GM12865 (cell line): Measurements from ENCODE around the gene BTBD9.

ENCODE experiments used
- DNase-seq: peaks from one replicate; pipeline ENCODE4 v3.0.0; 2010; ENCODE audit warnings: low read depth
- H3K4me3 ChIP-seq: 2 replicates; pipeline ENCODE4 v1.5.1; 2011; ENCODE audit warnings: mild to moderate bottlenecking, low read depth, low read length, control low read depth
- TF ChIP-seq, protein P1 (sequence below): IDR thresholded peaks from 2 replicates; pipeline ENCODE4 v1.5.1; 2011; ENCODE audit warnings: low read length, control low read depth, low read depth, inconsistent platforms; ENCODE audit not compliant: insufficient read depth; ENCODE audit errors: missing control alignments

The BTBD9 gene

DNA sequence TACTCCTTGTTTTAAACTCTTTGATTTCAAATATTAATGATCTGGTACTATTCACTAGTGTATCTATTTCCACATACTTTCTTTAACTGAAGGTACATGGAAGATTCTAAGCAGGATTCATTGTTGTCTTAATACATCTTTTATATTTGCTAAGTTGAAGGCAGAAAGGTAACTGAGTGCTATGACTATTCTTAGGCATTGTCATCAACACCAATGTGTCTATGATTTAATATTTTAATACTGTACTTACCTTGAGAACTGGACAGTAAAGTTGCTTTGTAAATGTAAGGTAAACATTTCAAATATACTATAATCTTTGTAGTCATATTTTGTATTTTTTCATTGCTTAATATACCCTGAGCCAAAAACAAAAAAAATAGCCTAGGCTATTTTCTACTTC lies 8.9 kb upstream of the BTBD9 start:
- TF ChIP-seq, protein P1, sequence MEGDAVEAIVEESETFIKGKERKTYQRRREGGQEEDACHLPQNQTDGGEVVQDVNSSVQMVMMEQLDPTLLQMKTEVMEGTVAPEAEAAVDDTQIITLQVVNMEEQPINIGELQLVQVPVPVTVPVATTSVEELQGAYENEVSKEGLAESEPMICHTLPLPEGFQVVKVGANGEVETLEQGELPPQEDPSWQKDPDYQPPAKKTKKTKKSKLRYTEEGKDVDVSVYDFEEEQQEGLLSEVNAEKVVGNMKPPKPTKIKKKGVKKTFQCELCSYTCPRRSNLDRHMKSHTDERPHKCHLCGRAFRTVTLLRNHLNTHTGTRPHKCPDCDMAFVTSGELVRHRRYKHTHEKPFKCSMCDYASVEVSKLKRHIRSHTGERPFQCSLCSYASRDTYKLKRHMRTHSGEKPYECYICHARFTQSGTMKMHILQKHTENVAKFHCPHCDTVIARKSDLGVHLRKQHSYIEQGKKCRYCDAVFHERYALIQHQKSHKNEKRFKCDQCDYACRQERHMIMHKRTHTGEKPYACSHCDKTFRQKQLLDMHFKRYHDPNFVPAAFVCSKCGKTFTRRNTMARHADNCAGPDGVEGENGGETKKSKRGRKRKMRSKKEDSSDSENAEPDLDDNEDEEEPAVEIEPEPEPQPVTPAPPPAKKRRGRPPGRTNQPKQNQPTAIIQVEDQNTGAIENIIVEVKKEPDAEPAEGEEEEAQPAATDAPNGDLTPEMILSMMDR: no peak
- no peak for DNase-seq
- no peak overlapping the region for H3K4me3 ChIP-seq

GRCh38 chr6:38646166-38646878 lies 6.6 kb upstream of the BTBD9 start:
- H3K4me3 ChIP-seq: no peak overlapping the region
- TF ChIP-seq, protein P1: no peak
- DNase-seq: no peak

GRCh38 chr6:38644951-38645350 lies 5.2 kb upstream of the BTBD9 start:
- H3K4me3 ChIP-seq: no peak overlapping the region
- TF ChIP-seq, protein P1: no peak
- DNase-seq: no peak

- TF ChIP-seq, protein P1: no peak
- peak; percentile 2 for DNase-seq
- H3K4me3 ChIP-seq: peak overlapping the region; percentile 99
These were observed 634 bp upstream of the BTBD9 start for GRCh38 chr6:38640216-38640909.

DNA sequence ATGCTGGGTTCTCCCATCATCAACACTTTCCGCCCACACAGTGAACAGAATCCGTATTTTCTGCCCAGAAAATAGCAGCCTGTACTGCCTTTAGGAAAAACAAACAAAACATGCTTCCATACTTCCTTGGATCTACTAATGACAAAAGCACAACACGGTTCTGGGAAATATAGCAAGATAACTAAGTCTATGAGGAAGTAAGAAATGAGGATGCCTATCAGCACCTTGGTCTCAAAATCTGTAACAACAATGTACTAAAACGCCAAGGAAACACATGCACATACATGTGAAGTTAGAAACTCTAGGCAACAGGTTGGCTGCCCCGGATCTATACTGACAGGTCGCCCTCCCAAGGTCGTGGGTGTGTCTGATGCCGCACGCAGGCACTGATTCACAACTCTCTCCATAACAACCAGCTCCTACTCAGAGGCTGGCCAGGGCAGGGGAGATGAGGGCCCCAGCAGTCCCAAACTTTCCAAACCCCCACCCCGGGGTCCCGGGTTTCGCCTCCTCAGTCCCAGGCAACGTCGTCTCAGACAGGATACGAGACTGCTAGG lies 710 bp downstream of the BTBD9 start:
- H3K4me3 ChIP-seq: peak overlapping the region; percentile 99
- TF ChIP-seq, protein P1: no peak
- peak; percentile 49 for DNase-seq

DNA sequence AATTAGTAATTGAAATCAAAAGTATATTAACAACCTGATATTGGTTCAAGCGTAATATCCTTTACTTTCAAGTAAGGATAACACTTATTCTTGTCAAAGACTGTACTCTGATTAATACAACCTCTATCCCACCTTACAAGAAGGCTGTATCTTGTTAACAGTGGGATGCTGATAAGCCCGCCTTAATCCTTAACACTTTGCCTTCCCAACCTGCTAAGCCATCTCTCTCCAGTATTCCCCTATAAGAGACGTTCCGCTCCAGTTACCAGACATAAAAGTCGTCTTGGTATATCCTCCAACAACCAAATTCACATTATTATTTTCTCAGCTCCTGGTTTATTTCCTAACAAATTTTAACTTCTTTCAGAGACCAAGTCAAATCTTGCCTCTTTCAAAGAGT lies 2.0 kb downstream of the BTBD9 start:
- no peak overlapping the region for H3K4me3 ChIP-seq
- TF ChIP-seq, protein P1: no peak
- no peak for DNase-seq
